H9 (cell line): Measurements from ENCODE around the gene SH3BP2. TPM values are rescaled to one million over a fixed set of nuclear protein-coding genes. Genes with fewer than 3 reads are reported as not detected.

Experiments used
- DNase-seq: peaks from one replicate; pipeline ENCODE4 v3.0.0-alpha.2; 2017
- H2AFZ ChIP-seq: one replicate; pipeline ENCODE4 v1.6.1; 2013; ENCODE audit warnings: mild to moderate bottlenecking, low read length, control low read depth, moderate library complexity
- H2AK5ac ChIP-seq: 2 replicates; pipeline ENCODE4 v1.6.1; 2013; ENCODE audit warnings: low read length, control low read depth, mixed read lengths; ENCODE audit not compliant: insufficient read length
- H2BK120ac ChIP-seq: one replicate; pipeline ENCODE4 v1.6.1; 2013; ENCODE audit warnings: low read depth, mild to moderate bottlenecking, low read length, control low read depth, inconsistent platforms; ENCODE audit not compliant: poor library complexity, severe bottlenecking
- H2BK12ac ChIP-seq: 2 replicates; pipeline ENCODE4 v1.6.1; 2013; ENCODE audit warnings: low read length, control low read depth, mixed read lengths, low read depth; ENCODE audit not compliant: insufficient read length
- H2BK15ac ChIP-seq: 2 replicates; pipeline ENCODE4 v1.6.1; 2013; ENCODE audit warnings: low read depth, low read length, control low read depth
- H2BK20ac ChIP-seq: one replicate; pipeline ENCODE4 v1.6.1; 2013; ENCODE audit warnings: low read depth, mild to moderate bottlenecking, low read length, control low read depth, inconsistent platforms; ENCODE audit not compliant: poor library complexity, severe bottlenecking
- H2BK5ac ChIP-seq: 2 replicates; pipeline ENCODE4 v1.6.1; 2013; ENCODE audit warnings: low read length, control low read depth, mixed read lengths; ENCODE audit not compliant: insufficient read length
- H3K14ac ChIP-seq: 2 replicates; pipeline ENCODE4 v1.6.1; 2013; ENCODE audit warnings: low read length, control low read depth; ENCODE audit not compliant: insufficient read depth
- H3K18ac ChIP-seq: 2 replicates; pipeline ENCODE4 v1.6.1; 2013; ENCODE audit warnings: low read depth, mild to moderate bottlenecking, mixed read lengths, low read length, control low read depth; ENCODE audit not compliant: insufficient read length
- H3K23ac ChIP-seq: 2 replicates; pipeline ENCODE4 v1.6.1; 2013; ENCODE audit warnings: low read length, control low read depth, mixed read lengths, low read depth; ENCODE audit not compliant: insufficient read length
- H3K23me2 ChIP-seq: 2 replicates; pipeline ENCODE4 v1.6.1; 2013; ENCODE audit warnings: low read depth, mild to moderate bottlenecking, mixed read lengths, low read length, control low read depth; ENCODE audit not compliant: insufficient read length, poor library complexity, severe bottlenecking
- H3K27ac ChIP-seq: 2 replicates; pipeline ENCODE4 v1.5.1; 2013; ENCODE audit warnings: low read length, control low read depth, mixed read lengths, low read depth; ENCODE audit not compliant: insufficient read length
- H3K27me3 ChIP-seq: 2 replicates; pipeline ENCODE4 v1.6.1; 2013; ENCODE audit warnings: low read length, control low read depth, inconsistent platforms; ENCODE audit not compliant: insufficient read depth
- H3K4ac ChIP-seq: 2 replicates; pipeline ENCODE4 v1.6.1; 2013; ENCODE audit warnings: low read depth, mild to moderate bottlenecking, control low read depth, inconsistent platforms, low read length, moderate library complexity
- H3K4me1 ChIP-seq: 2 replicates; pipeline ENCODE4 v1.6.1; 2013; ENCODE audit warnings: low read length, control low read depth, inconsistent platforms; ENCODE audit not compliant: insufficient read depth
- H3K4me2 ChIP-seq: 2 replicates; pipeline ENCODE4 v1.6.1; 2013; ENCODE audit warnings: low read length, control low read depth, mixed read lengths; ENCODE audit not compliant: insufficient read length, insufficient read depth
- H3K56ac ChIP-seq: 2 replicates; pipeline ENCODE4 v1.6.1; 2013; ENCODE audit warnings: low read depth, mild to moderate bottlenecking, mixed read lengths, low read length, control low read depth; ENCODE audit not compliant: insufficient read length
- H3K79me1 ChIP-seq: 2 replicates; pipeline ENCODE4 v1.6.1; 2013; ENCODE audit warnings: low read depth, mild to moderate bottlenecking, moderate library complexity, low read length, control low read depth, inconsistent platforms; ENCODE audit not compliant: insufficient read depth, poor library complexity, severe bottlenecking
- H3K79me2 ChIP-seq: 2 replicates; pipeline ENCODE4 v1.6.1; 2013; ENCODE audit warnings: low read length, control low read depth, inconsistent platforms; ENCODE audit not compliant: insufficient read depth
- H3K9ac ChIP-seq: 2 replicates; pipeline ENCODE4 v1.6.1; 2013; ENCODE audit warnings: low read length, control low read depth, mixed read lengths; ENCODE audit not compliant: insufficient read length; ENCODE audit errors: extremely low read depth
- H3K9me3 ChIP-seq: one replicate; pipeline ENCODE4 v1.6.1; 2013; ENCODE audit warnings: low read depth, low read length, inconsistent platforms; ENCODE audit not compliant: control insufficient read depth
- H3T11ph ChIP-seq: one replicate; pipeline ENCODE4 v1.6.1; 2013; ENCODE audit warnings: mild to moderate bottlenecking, low read length, control low read depth, inconsistent platforms
- H4K20me1 ChIP-seq: one replicate; pipeline ENCODE4 v1.6.1; 2013; ENCODE audit not compliant: control insufficient read depth, insufficient read length, insufficient read depth
- H4K5ac ChIP-seq: 2 replicates; pipeline ENCODE4 v1.6.1; 2013; ENCODE audit warnings: low read depth, mild to moderate bottlenecking, mixed read lengths, low read length, control low read depth; ENCODE audit not compliant: insufficient read length
- H4K8ac ChIP-seq: replicated peaks from 2 replicates; pipeline ENCODE4 v1.6.1; 2013; ENCODE audit warnings: low read length, control low read depth, mixed read lengths, low read depth; ENCODE audit not compliant: insufficient read length
- H4K91ac ChIP-seq: 2 replicates; pipeline ENCODE4 v1.6.1; 2013; ENCODE audit warnings: low read depth, mild to moderate bottlenecking, moderate library complexity, mixed read lengths, low read length, control low read depth; ENCODE audit not compliant: insufficient read length
- H3K27ac Mint-ChIP-seq, 3 experiments: 2 replicates in 2 of 3; 3 replicates in 1 of 3; pipeline ENCODE4 v1.8.0; 2020 to 2021; ENCODE audit warnings: mixed read lengths in 3 of 3, mild to moderate bottlenecking in 1 of 3, moderate library complexity in 1 of 3
- H3K27me3 Mint-ChIP-seq: 2 replicates; pipeline ENCODE4 v1.8.0; 2021; ENCODE audit warnings: low read depth, mild to moderate bottlenecking, moderate library complexity, mixed read lengths
- H3K36me3 Mint-ChIP-seq, 3 experiments: 2 replicates in 2 of 3; 3 replicates in 1 of 3; pipeline ENCODE4 v1.8.0; 2020 to 2021; ENCODE audit warnings: low read depth in 3 of 3, mixed read lengths in 3 of 3; ENCODE audit not compliant: insufficient read depth in 1 of 3
- H3K4me1 Mint-ChIP-seq, 2 experiments: 2 replicates each; pipeline ENCODE4 v1.8.0; 2020; ENCODE audit warnings: mixed read lengths in 2 of 2
- H3K4me3 Mint-ChIP-seq, 2 experiments: 2 replicates in 1 of 2; 3 replicates in 1 of 2; pipeline ENCODE4 v1.8.0; 2020 to 2021; ENCODE audit warnings: mild to moderate bottlenecking in 2 of 2, mixed read lengths in 2 of 2, moderate library complexity in 1 of 2
- H3K9me3 Mint-ChIP-seq, 2 experiments: 2 replicates in 1 of 2; 3 replicates in 1 of 2; pipeline ENCODE4 v1.8.0; 2020; ENCODE audit warnings: mild to moderate bottlenecking in 2 of 2, mixed read lengths in 2 of 2, moderate library complexity in 1 of 2
- WGBS: extraction: QIAGEN DNeasy Blood & Tissue Kit; methylation state at CpG from one replicate; pipeline ENCODE4 v1.1.7; 2013; ENCODE audit warnings: missing lambda C conversion rate, low lambda C conversion rate, mixed read lengths; ENCODE audit not compliant: insufficient read length; ENCODE audit errors: extremely low coverage; 5-methylcytosine and 5-hydroxymethylcytosine counted together
- total RNA-seq: library from RNA; stranded (reverse); gene quantifications from 2 replicates; pipeline ENCODE4 v1.2.1, GENCODE V29; 2021
- TF ChIP-seq, protein P1 (sequence below): fragments of 200-600 bp; sonication (generic); conservative IDR thresholded peaks from 3 replicates; pipeline ENCODE4 v1.8.0; 2021; ENCODE audit warnings: antibody characterized with exemption, mild to moderate bottlenecking

SH3BP2 gene
- total RNA-seq, 1 experiment from 2014 or later = 37.6 TPM

DNA sequence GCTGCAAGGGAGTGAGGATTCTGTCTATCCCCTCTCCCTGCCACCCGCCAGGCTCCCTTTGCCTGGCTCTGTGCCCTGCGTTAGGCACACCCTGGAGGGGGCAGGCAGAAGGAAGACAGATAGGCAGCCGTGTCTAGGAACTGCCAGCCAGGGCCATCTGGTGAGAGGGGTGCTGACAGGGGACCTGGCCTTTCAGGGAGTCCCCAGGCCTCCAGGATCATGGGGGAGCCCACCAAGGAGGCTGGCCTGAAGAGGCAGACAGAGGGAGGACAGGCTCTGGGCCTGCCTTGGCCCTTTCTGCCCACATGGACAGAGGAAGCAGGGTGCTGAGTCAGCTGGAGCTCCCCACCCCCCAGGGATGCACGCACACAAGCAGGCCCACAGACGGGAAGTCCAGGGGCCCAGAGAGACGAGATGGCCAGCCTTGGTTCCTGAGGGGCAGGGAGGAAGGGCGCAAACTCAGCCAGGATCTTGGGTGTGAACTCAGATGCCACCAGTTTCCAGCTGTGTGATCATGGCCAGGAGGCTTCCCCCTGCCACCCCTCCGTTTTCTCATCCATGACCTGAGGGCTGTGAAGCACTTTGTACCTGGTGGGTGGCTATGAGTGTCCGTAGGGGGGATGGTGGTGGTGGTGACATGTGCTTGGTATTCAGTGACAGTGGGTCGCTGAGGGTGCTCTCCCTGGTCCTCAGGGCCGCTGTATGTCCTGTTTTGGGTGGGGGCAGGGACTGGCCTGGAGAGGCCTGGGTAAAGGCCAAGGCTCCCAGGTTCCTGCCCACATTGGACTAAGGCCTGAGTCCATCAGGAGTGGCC lies 1.8 kb downstream of the SH3BP2 start:
- Histone ChIP-seq H3K27me3 (no peaks in the 10 kb centered on the region), H2BK5ac (no peak overlapping the region), H4K8ac (no peak overlapping the region), H3K4me1 (no peaks in the 10 kb centered on the region), H2BK20ac (no peak overlapping the region), H3K9me3 (no peaks in the 10 kb centered on the region), H2BK15ac (0 out of 2 replicates have a peak overlapping the region, but pooled peaks have one; percentile 43), H3T11ph (no peak overlapping the region), H2AK5ac (no peak overlapping the region), H3K4ac (no peak overlapping the region), H3K56ac (no peak overlapping the region), H3K18ac (no peak overlapping the region), H4K5ac (no peak overlapping the region), H2BK12ac (no peak overlapping the region), H3K79me1 (no peaks in the 10 kb centered on the region), H3K27ac (no peak overlapping the region), H3K9ac (no peak overlapping the region), H4K20me1 (peaks cover 3% of the 10 kb centered on the region), H4K91ac (no peak overlapping the region), H2BK120ac (no peak overlapping the region), H3K14ac (no peak overlapping the region), H3K79me2 (no peaks in the 10 kb centered on the region), H2AFZ (no peak overlapping the region), H3K4me2 (no peak overlapping the region), H3K23me2 (no peaks in the 10 kb centered on the region), H3K23ac (no peak overlapping the region)
- Mint-ChIP-seq H3K36me3 (no peaks in the 10 kb centered on the region), H3K4me1 (peaks cover 9 to 29% of the 10 kb centered on the region in 2 experiments), H3K27ac (no peak overlapping the region), H3K27me3 (peaks cover 24% of the 10 kb centered on the region), H3K9me3 (no peaks in the 10 kb centered on the region), H3K4me3 (peak overlapping the region; percentile 67 to 89; a peak in 3 of 5 replicates)
- DNase-seq = no peak
- WGBS = no CpG with 5 or more reads among the region's 11 CpGs
- TF ChIP-seq, protein P1, sequence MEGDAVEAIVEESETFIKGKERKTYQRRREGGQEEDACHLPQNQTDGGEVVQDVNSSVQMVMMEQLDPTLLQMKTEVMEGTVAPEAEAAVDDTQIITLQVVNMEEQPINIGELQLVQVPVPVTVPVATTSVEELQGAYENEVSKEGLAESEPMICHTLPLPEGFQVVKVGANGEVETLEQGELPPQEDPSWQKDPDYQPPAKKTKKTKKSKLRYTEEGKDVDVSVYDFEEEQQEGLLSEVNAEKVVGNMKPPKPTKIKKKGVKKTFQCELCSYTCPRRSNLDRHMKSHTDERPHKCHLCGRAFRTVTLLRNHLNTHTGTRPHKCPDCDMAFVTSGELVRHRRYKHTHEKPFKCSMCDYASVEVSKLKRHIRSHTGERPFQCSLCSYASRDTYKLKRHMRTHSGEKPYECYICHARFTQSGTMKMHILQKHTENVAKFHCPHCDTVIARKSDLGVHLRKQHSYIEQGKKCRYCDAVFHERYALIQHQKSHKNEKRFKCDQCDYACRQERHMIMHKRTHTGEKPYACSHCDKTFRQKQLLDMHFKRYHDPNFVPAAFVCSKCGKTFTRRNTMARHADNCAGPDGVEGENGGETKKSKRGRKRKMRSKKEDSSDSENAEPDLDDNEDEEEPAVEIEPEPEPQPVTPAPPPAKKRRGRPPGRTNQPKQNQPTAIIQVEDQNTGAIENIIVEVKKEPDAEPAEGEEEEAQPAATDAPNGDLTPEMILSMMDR = no peak
